IMR-90 (cell line): ENCODE measurements around the gene C19orf47.

Source experiments
- BHLHE40 ChIP-seq: fragments of 150-350 bp; IDR thresholded peaks from 2 replicates; pipeline ENCODE4 v1.6.1; 2016; ENCODE audit warnings: mild to moderate bottlenecking, low read depth, low read length
- CEBPB ChIP-seq: IDR thresholded peaks from 2 replicates; pipeline ENCODE4 v1.6.1; 2012; ENCODE audit warnings: low read depth, low read length, improper control_type of control experiment
- ELK1 ChIP-seq: fragments of 150-350 bp; IDR thresholded peaks from 2 replicates; pipeline ENCODE4 v1.6.1; 2016; ENCODE audit warnings: low read depth, mild to moderate bottlenecking, low read length, moderate library complexity, borderline replicate concordance
- MAFK ChIP-seq: IDR thresholded peaks from 2 replicates; pipeline ENCODE4 v1.6.1; 2012; ENCODE audit warnings: low read depth, low read length, improper control_type of control experiment
- MXI1 ChIP-seq: IDR thresholded peaks from 2 replicates; pipeline ENCODE4 v1.6.1; 2012; ENCODE audit warnings: low read depth, mild to moderate bottlenecking, low read length, moderate library complexity, borderline replicate concordance
- POLR2A ChIP-seq: IDR thresholded peaks from 2 replicates; pipeline ENCODE4 v1.6.1; 2012; ENCODE audit warnings: mild to moderate bottlenecking, low read depth, low read length
- RAD21 ChIP-seq: IDR thresholded peaks from 2 replicates; pipeline ENCODE4 v1.6.1; 2012; ENCODE audit warnings: low read length, improper control_type of control experiment
- RCOR1 ChIP-seq: IDR thresholded peaks from 2 replicates; pipeline ENCODE4 v1.6.1; 2012; ENCODE audit warnings: mild to moderate bottlenecking, low read length, improper control_type of control experiment; ENCODE audit not compliant: insufficient replicate concordance
- TF ChIP-seq, protein P1 (sequence below): conservative IDR thresholded peaks from 2 replicates; pipeline ENCODE4 v1.5.1; 2012; ENCODE audit warnings: mild to moderate bottlenecking, low read depth, low read length, improper control_type of control experiment
- TF ChIP-seq, protein P2 (sequence below): fragments of 150-350 bp; IDR thresholded peaks from 2 replicates; pipeline ENCODE4 v1.6.1; 2017; ENCODE audit warnings: mild to moderate bottlenecking, antibody characterized with exemption, low read length, low read depth

DNA sequence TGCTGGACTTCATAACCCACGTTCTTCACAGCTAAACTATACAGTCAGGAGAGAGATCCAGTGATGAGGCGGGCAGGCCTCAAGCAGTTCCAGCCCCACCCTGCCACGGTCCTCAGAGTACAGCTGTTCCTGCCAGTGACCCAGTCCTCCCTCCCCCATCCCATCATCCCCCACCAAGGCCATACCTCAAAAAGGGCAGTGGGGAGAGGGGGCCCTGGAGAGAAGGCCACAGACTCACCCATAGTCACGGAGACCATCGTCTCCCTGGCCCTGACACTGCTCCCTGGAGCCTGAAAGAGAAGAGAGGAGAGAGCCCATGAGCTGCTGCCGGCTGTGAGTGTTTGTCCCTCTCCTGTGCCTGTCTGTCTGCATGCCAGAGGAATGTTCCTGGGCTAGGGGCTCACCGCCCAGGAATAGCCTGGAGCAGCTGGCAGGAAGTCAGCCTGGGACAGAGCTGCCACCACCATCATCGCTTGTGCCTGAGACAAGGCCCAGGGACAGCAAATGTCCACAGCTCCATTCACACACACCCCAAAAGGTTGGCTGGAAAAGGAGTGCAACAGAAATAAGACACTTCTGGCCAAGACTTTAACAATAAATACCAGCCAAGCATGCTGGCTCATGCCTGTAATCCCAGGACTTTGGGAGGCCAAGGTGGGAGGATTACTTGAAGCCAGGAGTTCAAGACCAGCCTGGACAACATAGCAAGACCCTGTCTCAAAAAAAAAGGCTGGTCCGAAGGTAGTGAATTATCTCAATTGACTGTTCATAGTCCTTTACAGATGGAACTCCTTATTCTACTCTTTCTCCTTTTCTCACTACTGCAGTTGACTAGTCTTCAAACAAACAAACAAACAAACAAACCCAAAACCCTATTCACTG lies 6.4 kb downstream of the C19orf47 start:
- TF ChIP-seq, protein P1, sequence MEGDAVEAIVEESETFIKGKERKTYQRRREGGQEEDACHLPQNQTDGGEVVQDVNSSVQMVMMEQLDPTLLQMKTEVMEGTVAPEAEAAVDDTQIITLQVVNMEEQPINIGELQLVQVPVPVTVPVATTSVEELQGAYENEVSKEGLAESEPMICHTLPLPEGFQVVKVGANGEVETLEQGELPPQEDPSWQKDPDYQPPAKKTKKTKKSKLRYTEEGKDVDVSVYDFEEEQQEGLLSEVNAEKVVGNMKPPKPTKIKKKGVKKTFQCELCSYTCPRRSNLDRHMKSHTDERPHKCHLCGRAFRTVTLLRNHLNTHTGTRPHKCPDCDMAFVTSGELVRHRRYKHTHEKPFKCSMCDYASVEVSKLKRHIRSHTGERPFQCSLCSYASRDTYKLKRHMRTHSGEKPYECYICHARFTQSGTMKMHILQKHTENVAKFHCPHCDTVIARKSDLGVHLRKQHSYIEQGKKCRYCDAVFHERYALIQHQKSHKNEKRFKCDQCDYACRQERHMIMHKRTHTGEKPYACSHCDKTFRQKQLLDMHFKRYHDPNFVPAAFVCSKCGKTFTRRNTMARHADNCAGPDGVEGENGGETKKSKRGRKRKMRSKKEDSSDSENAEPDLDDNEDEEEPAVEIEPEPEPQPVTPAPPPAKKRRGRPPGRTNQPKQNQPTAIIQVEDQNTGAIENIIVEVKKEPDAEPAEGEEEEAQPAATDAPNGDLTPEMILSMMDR, result no peak
- TF ChIP-seq BHLHE40 (no peak), RAD21 (no peak), POLR2A (no peak), MXI1 (no peak), RCOR1 (no peak), MAFK (no peak), ELK1 (no peak), CEBPB (no peak)
- TF ChIP-seq, protein P2, sequence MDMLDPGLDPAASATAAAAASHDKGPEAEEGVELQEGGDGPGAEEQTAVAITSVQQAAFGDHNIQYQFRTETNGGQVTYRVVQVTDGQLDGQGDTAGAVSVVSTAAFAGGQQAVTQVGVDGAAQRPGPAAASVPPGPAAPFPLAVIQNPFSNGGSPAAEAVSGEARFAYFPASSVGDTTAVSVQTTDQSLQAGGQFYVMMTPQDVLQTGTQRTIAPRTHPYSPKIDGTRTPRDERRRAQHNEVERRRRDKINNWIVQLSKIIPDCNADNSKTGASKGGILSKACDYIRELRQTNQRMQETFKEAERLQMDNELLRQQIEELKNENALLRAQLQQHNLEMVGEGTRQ, result no peak
